ENCODE data around the gene DEGS2.
"Not testable (repeated sequence)": the region's sequence is repeated elsewhere in the genome, so short reads cannot be mapped to it uniquely, and the experiment has no call there.

The DEGS2 gene

GRCh38 chr14:100192672-100193416 lies 33.4 kb upstream of the DEGS2 start:
- ATAC-seq (replicated peaks; ENCODE audit: extremely low read depth, poor library complexity, severe bottlenecking) (peak; percentile 100), DNase-seq (ENCODE audit: low spot score in 2 of 2) (peak; percentile 99)
- H3K9me3 Mint-ChIP-seq, result no peaks in the 10 kb centered on the region
- peak overlapping the region; percentile 85 for H3K27ac Mint-ChIP-seq (ENCODE audit: low read depth)
- H3K4me3 Mint-ChIP-seq, result peak overlapping the region; percentile 51
- H3K27me3 Mint-ChIP-seq, result no peaks in the 10 kb centered on the region
- peaks cover 5% of the 10 kb centered on the region for H3K36me3 Mint-ChIP-seq (ENCODE audit: insufficient read depth)
- H3K4me1 Mint-ChIP-seq, result peaks cover 12% of the 10 kb centered on the region

DNA sequence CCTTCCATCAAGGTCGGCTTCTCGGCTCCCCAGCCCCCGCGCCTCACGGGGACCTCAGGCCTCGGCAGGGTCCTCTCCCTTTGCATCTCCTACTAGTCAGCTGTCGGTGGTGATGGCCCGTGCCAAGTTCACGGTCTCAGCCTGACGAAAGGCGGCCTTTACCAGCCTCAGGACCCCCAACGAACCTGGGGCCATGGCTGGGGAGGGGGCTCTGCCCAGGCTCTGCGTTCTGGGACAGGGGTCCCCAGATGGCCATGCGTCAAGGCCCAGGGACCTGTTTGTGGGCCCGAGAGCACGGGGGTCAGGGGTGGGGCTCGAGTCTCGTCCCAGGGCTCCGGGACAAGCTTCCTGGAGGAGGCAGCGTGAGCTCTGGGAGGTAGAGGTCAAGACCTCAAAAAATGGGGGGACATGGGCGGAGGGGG lies 32.8 kb upstream of the DEGS2 start:
- no peak for ATAC-seq (replicated peaks; ENCODE audit: extremely low read depth, poor library complexity, severe bottlenecking)
- H3K9me3 Mint-ChIP-seq, result no peaks in the 10 kb centered on the region
- no peak for DNase-seq (ENCODE audit: low spot score in 2 of 2)

DNA sequence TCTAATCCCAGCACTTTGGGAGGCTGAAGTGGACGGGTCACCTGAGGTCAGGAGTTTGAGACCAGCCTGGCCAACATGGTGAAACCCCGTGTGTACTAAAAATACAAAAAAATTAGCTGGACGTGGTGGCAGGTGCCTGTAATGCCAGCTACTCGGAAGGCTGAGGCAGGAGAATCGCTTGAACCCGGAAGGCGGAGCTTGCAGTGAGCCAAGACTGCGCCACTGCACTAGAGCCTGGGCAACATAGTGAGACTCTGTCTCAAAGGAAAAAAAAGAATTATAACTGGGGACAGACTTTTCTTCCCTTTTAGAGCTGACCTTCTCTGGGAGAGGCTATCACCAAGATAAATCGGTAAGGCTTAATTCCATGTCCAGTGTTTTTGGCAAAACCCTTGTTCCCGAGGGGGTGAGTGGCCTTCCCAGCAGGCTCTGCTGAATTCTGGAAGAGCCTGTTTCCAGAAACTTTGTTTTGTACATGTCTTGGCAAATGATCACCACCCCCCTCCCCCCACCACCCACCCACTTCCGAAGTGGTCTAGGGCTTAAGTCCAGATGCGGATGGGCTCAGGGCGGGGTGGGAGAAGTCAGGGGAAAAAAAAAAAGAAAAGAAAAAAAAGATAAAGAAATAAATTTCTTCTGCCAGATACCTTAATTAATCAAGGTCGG lies 32.3 kb upstream of the DEGS2 start:
- DNase-seq (ENCODE audit: low spot score in 2 of 2) (no peak), ATAC-seq (replicated peaks; ENCODE audit: extremely low read depth, poor library complexity, severe bottlenecking) (no peak)
- Mint-ChIP-seq H3K4me1 (peaks cover 12% of the 10 kb centered on the region), H3K36me3 (ENCODE audit: insufficient read depth) (peaks cover 7% of the 10 kb centered on the region), H3K4me3 (peak overlapping the region; percentile 51), H3K27ac (ENCODE audit: low read depth) (no peak overlapping the region), H3K9me3 (no peaks in the 10 kb centered on the region), H3K27me3 (no peaks in the 10 kb centered on the region)

More for the DNA sequence above, 32.8 kb upstream of the DEGS2 start:
- Mint-ChIP-seq H3K27ac (ENCODE audit: low read depth) (peak overlapping the region; percentile 85), H3K4me1 (peaks cover 12% of the 10 kb centered on the region), H3K4me3 (peak overlapping the region; percentile 51), H3K27me3 (no peaks in the 10 kb centered on the region), H3K36me3 (ENCODE audit: insufficient read depth) (peaks cover 6% of the 10 kb centered on the region)

GRCh38 chr14:100190126-100190525 lies 30.7 kb upstream of the DEGS2 start:
- Mint-ChIP-seq H3K4me3 (no peak overlapping the region), H3K4me1 (peaks cover 12% of the 10 kb centered on the region), H3K36me3 (ENCODE audit: insufficient read depth) (peaks cover 7% of the 10 kb centered on the region), H3K27ac (ENCODE audit: low read depth) (no peak overlapping the region), H3K9me3 (no peaks in the 10 kb centered on the region), H3K27me3 (no peaks in the 10 kb centered on the region)
- DNase-seq (ENCODE audit: low spot score in 2 of 2), result no peak
- ATAC-seq (replicated peaks; ENCODE audit: extremely low read depth, poor library complexity, severe bottlenecking), result no peak

GRCh38 chr14:100188392-100189030 lies 29.1 kb upstream of the DEGS2 start:
- Mint-ChIP-seq H3K36me3 (ENCODE audit: insufficient read depth) (peaks cover 7% of the 10 kb centered on the region), H3K4me3 (no peak overlapping the region), H3K27ac (ENCODE audit: low read depth) (no peak overlapping the region), H3K9me3 (no peaks in the 10 kb centered on the region), H3K4me1 (peaks cover 5% of the 10 kb centered on the region), H3K27me3 (no peaks in the 10 kb centered on the region)
- DNase-seq (ENCODE audit: low spot score in 2 of 2) (no peak), ATAC-seq (replicated peaks; ENCODE audit: extremely low read depth, poor library complexity, severe bottlenecking) (no peak)

DNA sequence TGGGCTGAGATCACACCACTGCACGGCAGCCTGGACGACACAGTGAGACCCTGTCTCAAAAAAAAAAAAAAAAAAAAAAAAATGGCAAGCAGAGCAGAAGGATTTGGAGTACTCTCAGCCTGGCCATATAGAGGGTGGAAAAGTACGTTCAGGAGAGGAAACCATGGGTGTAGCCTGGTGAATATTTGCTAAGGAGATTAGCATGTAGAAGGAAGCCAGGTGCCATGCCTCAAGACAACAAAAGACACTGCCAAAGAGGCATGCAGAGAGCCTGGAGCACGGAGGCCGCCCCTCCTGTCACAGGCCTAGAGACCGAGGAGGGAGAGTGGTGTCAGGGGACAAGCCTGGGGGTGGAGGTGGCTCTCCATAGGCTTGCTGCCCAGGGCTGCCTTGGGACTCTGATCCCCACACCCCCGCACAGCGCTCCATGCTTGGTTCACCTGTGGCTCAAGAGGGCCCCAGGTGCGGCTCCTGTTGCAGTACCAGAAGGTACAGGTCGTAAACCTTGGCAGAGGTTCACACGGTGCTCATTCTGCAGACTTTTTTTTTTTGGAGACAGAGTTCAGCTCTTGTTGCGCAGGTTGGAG lies 27.9 kb upstream of the DEGS2 start:
- H3K4me3 Mint-ChIP-seq, result no peak overlapping the region
- no peaks in the 10 kb centered on the region for H3K9me3 Mint-ChIP-seq
- ATAC-seq (replicated peaks; ENCODE audit: extremely low read depth, poor library complexity, severe bottlenecking), result no peak
- no peak for DNase-seq (ENCODE audit: low spot score in 2 of 2)
- no peaks in the 10 kb centered on the region for H3K27me3 Mint-ChIP-seq
- no peak overlapping the region for H3K27ac Mint-ChIP-seq (ENCODE audit: low read depth)
- H3K36me3 Mint-ChIP-seq (ENCODE audit: insufficient read depth), result peaks cover 3% of the 10 kb centered on the region
- no peaks in the 10 kb centered on the region for H3K4me1 Mint-ChIP-seq

- H3K27ac Mint-ChIP-seq (ENCODE audit: low read depth); H3K4me3 Mint-ChIP-seq; DNase-seq (ENCODE audit: low spot score in 2 of 2); H3K27me3 Mint-ChIP-seq; H3K4me1 Mint-ChIP-seq; ATAC-seq (replicated peaks; ENCODE audit: extremely low read depth, poor library complexity, severe bottlenecking); H3K9me3 Mint-ChIP-seq; H3K36me3 Mint-ChIP-seq (ENCODE audit: insufficient read depth): not testable (repeated sequence)
These were observed 22.6 kb upstream of the DEGS2 start for GRCh38 chr14:100181876-100182551.

DNA sequence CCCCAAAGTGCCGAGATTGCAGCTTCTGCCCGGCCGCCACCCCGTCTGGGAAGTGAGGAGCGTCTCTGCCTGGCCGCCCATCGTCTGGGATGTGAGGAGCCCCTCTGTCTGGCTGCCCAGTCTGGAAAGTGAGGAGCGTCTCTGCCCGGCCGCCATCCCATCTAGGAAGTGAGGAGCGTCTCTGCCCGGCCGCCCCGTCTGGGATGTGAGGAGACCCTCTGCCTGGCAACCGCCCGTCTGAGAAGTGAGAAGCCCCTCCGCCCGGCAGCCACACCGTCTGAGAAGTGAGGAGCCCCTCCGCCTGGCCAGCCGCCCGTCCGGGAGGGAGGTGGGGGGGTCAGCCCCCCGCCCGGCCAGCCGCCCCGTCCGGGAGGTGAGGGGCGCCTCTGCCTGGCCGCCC lies 21.2 kb upstream of the DEGS2 start:
- H3K27ac Mint-ChIP-seq (ENCODE audit: low read depth); H3K9me3 Mint-ChIP-seq; H3K4me3 Mint-ChIP-seq; ATAC-seq (replicated peaks; ENCODE audit: extremely low read depth, poor library complexity, severe bottlenecking); H3K36me3 Mint-ChIP-seq (ENCODE audit: insufficient read depth); H3K4me1 Mint-ChIP-seq; H3K27me3 Mint-ChIP-seq; DNase-seq (ENCODE audit: low spot score in 2 of 2): not testable (repeated sequence)

- no peaks in the 10 kb centered on the region for H3K9me3 Mint-ChIP-seq
- peaks cover 17% of the 10 kb centered on the region for H3K27me3 Mint-ChIP-seq
- DNase-seq (ENCODE audit: low spot score in 2 of 2) (no peak), ATAC-seq (replicated peaks; ENCODE audit: extremely low read depth, poor library complexity, severe bottlenecking) (no peak)
- H3K4me1 Mint-ChIP-seq, result no peaks in the 10 kb centered on the region
- no peak overlapping the region for H3K4me3 Mint-ChIP-seq
- H3K36me3 Mint-ChIP-seq (ENCODE audit: insufficient read depth), result no peaks in the 10 kb centered on the region
- H3K27ac Mint-ChIP-seq (ENCODE audit: low read depth), result no peak overlapping the region
These were observed 19.2 kb upstream of the DEGS2 start for GRCh38 chr14:100178691-100179090.

DNA sequence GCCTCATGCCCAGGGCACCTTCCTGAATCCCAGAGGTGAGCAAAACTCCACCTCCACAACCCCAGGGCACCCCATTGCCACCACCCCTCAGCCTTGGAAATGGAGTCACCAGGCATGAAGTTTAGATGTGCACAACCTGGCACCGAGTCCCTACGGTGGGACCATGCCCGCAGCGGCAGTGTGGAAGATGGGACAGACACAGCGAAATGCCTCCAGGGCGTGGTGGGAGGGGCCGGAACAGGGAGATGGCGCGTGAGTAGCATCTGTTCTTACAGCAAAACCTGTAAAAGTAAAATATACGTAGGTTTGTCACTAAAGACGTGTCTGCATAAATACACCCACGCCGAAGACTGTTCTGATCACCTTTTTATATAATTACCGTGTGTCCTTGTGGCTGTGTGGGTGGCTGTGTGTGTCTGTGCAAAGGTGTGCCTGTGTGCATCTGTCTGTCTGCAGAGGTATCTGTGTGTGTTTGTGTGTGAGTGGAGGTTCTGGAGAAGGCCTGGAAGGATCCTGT lies 17.4 kb upstream of the DEGS2 start:
- no peaks in the 10 kb centered on the region for H3K9me3 Mint-ChIP-seq
- no peaks in the 10 kb centered on the region for H3K4me1 Mint-ChIP-seq
- H3K4me3 Mint-ChIP-seq, result no peak overlapping the region
- DNase-seq (ENCODE audit: low spot score in 2 of 2) (no peak), ATAC-seq (replicated peaks; ENCODE audit: extremely low read depth, poor library complexity, severe bottlenecking) (no peak)
- peaks cover 26% of the 10 kb centered on the region for H3K27me3 Mint-ChIP-seq
- H3K27ac Mint-ChIP-seq (ENCODE audit: low read depth), result no peak overlapping the region
- no peaks in the 10 kb centered on the region for H3K36me3 Mint-ChIP-seq (ENCODE audit: insufficient read depth)

DNA sequence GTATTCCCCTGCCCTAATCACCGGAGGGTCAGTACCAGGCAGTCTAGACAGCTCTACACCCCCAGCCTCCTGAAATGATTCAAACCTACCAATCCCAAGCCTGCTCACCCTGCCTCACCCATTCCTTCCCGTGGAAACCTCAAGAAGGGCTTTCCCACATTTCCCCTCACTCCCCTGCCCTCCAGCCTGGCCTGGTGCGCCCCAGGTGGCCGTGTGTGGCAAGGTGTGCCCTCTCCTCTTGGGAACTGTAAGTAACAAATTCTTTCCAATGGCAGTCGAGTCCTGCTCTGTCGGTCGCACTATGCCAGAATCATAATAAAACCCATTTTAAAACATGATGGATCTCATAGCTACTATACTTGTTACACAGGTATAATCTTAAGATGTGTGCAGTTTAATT lies 13.9 kb upstream of the DEGS2 start:
- ATAC-seq (replicated peaks; ENCODE audit: extremely low read depth, poor library complexity, severe bottlenecking) (no peak), DNase-seq (ENCODE audit: low spot score in 2 of 2) (no peak)
- no peaks in the 10 kb centered on the region for H3K9me3 Mint-ChIP-seq
- peaks cover 26% of the 10 kb centered on the region for H3K27me3 Mint-ChIP-seq
- no peak overlapping the region for H3K27ac Mint-ChIP-seq (ENCODE audit: low read depth)
- H3K4me3 Mint-ChIP-seq, result no peak overlapping the region
- no peaks in the 10 kb centered on the region for H3K36me3 Mint-ChIP-seq (ENCODE audit: insufficient read depth)
- H3K4me1 Mint-ChIP-seq, result peaks cover 5% of the 10 kb centered on the region

- no peak for DNase-seq (ENCODE audit: low spot score in 2 of 2)
- Mint-ChIP-seq H3K27ac (ENCODE audit: low read depth) (no peak overlapping the region), H3K36me3 (ENCODE audit: insufficient read depth) (no peaks in the 10 kb centered on the region), H3K4me3 (no peak overlapping the region), H3K27me3 (peaks cover 26% of the 10 kb centered on the region), H3K9me3 (no peaks in the 10 kb centered on the region), H3K4me1 (peaks cover 6% of the 10 kb centered on the region)
- ATAC-seq (replicated peaks; ENCODE audit: extremely low read depth, poor library complexity, severe bottlenecking), result no peak
These were observed 13.4 kb upstream of the DEGS2 start for GRCh38 chr14:100172811-100173210.
